Epithelial cell of prostate (primary cell): Measurements from ENCODE around the gene GAB4.
"Not testable (repeated sequence)": the region's sequence is repeated elsewhere in the genome, so short reads cannot be mapped to it uniquely, and the experiment has no call there.

Source experiments
- DNase-seq: peaks from one replicate; pipeline ENCODE4 v3.0.0-alpha.2; 2011; ENCODE audit warnings: low read depth, low spot score
- H3K27ac ChIP-seq: fragments of 450-650 bp; 2 replicates; pipeline ENCODE4 v1.5.1; 2017; ENCODE audit warnings: mild to moderate bottlenecking

Gene GAB4

DNA sequence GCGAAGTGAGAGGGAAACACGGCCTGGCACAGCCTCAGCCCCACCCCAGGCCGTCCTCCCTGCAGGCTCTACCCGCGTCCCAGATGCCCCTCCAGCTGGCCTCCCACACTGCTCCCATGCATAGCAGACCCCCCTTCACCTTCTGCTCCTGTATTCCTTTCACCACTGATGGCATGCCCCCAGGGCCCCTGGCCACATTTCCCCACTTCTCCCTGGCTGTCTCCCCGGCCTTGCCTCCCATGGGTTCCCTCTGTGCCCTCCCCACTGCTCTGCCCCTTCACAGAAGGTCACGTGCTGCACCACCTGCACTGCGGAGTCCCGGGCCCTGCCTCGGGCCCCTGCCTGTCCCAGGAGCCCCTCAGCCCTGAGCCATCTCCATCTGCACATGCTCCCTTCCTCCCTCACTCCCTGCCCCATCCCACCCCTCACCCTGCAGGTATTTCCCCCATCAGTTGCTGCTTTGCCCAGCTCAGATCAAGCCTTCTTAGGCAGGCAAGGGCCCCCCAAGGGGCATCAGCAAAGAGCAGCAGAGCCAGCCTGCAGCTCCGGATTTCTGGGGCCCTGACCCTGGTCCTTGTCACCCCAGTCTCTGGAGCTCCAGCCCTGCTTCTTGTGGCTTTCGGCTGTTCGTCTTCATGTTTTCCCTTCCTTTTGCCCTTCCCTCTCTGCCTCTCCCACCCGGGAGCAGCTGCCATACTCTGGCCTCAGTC lies 46.4 kb downstream of the GAB4 start:
- DNase-seq, result no peak
- no peak overlapping the region for H3K27ac ChIP-seq

DNA sequence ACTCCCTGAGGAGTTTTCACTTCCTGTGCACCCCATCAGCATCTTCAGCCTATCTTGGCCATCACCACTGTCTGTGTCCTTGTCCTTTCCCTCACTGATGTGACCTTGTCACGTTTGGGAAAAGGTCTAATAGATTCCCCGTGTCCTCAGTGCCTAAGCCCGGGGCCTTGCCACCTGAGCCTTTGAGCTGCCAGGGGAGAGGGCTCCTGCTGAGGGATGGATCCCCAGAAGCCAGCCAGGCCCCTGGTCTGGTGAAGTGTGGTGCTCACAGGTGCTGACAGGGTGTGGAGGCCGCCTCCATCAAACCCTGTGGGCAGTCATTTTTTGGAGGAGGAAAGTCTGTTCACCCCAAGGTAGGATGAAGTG lies 47.2 kb downstream of the GAB4 start:
- H3K27ac ChIP-seq, result no peak overlapping the region
- DNase-seq, result no peak

DNA sequence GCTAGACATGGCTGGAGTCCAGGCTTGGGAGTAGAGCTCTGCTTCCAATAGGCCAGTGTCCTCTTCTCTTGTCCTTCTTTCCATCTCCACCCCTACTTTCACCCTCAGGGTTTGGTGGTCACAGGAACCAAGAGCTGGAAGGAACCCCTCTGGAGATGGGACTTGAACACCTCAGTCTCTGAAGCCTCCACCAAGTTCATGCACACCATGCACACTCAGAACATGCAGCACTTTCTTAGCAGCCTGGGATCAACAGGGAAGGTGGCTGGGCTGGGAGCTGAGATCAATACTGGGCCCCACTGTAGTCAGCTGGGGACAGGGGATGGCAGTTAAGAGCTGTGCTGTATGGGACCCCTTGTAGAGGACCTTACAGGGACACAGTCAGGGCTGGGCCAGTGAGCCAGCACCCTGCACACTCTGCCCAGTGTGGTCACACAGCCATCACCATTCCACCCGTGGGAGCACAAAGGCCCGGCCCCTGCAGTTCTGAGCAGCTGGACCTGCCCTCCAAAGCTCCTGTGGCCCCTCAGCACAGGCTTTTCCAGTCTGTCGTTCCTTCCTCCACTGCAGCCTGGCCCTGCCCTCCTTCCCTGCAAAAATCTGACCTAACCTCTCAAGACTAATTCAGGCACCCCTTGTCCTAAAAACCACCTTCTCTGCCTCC lies 47.7 kb downstream of the GAB4 start:
- no peak overlapping the region for H3K27ac ChIP-seq
- DNase-seq, result no peak

DNA sequence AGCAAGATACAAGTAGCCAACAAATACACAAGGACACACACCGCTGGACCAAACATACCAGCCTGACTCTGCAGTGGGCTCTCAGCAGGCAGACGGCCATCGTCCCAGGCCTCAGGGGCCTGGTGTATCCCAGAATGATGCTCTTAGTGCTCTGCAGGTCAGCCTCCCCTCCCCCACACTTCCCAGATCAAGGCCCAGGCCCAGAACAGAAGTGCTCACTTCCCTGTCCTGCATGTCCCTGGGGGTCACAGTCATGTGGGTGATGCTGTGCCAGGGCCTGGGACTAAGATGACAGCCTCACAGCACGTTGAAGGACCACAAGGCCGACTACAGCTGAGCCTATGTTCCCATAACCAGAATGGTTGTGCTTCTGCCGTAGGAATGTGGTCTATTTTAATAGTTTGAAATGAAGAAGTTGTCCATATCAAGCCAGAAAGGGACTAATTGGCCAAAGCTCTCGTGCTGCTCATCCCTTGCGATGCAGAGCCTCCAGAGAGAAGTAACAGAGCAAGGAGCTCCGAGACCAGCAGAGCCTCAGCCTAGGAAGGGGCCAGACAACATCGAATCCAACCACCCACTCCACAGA lies 48.6 kb downstream of the GAB4 start:
- no peak for DNase-seq
- H3K27ac ChIP-seq, result no peak overlapping the region

DNA sequence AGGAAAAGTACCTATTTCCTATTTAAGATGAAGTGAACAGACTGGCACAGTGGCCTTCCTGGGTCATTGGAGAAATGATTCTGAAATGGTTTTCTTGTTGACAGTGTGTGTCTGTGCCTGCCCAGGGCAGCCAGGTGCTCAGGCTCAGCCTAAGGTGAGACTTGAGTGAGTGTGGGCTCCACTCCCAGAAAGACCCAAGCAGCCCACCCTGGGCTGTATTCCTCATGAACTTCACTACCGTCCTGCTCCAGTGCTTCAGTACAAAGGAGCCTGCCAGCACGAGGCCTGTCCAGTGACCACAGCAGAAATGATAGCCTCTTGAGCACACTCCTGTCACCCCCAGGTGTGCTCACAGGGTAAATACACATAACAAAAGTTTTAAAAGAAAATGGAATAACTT lies 49.5 kb downstream of the GAB4 start:
- no peak for DNase-seq
- no peak overlapping the region for H3K27ac ChIP-seq

DNA sequence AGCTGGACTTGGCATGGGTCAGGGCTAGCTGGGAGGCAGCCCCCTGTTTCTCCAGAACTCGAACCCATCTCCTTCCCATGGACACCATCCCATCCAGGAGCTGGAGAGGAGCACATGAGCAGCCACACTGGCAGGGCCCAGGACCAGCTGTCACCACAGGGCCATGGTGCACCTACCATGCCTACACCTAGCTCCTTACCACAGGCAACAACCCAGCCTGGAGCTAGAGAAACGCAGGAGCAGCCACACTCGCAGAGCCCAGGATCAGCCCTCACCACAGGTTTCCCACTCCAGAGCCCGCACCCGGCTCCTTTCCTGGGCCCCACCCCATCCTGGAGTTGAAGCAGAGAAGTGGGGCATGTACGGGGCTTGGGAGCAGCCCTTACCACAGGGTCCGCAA lies 50.2 kb downstream of the GAB4 start:
- H3K27ac ChIP-seq, result no peak overlapping the region
- no peak for DNase-seq

DNA sequence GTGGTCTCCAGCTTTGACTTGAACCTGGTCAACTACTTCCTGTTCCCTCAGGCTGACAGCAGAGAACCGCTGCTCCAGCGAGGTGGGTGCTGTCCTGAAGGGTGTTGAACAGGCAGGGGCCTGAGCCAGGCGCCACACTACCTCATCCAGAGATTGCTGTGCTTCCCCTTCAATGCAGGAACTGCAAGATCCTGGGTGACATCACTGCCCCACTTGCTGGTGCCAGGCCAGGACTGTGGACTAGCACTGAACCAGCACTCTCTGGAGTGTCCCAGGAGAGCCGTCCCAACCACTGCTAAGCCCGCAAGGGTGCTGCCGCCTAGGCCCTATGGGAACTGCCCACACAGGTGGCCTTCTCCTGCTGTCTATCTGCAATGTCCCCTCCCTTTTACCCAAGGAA lies 51.7 kb downstream of the GAB4 start:
- H3K27ac ChIP-seq, result no peak overlapping the region
- no peak for DNase-seq

DNA sequence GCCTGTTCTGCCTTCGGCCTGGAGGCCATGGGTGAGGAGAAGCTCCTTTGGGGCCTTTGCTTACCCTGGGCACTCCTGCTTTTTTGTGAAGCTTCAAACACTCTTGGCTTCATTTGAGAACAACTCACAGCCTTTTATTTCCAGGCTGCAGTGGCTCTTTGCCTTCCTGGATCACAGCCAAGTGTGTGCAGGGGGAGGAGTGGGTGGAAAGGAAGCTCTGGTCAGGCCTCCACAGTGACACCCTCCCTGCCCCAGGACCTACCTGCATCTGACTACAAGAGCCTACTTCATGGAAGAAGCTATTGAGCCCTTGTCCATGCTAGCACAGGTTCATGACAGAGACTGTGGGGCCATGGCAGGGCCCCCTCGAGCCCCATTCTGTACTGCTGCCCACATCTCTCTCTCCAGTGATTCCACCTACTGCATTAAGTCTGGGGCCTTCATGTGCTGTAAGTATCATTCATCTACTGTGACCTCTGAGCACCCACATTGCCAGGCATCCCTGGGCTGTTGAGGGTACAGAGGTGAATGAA lies 52.3 kb downstream of the GAB4 start:
- H3K27ac ChIP-seq, result no peak overlapping the region
- DNase-seq, result no peak

DNA sequence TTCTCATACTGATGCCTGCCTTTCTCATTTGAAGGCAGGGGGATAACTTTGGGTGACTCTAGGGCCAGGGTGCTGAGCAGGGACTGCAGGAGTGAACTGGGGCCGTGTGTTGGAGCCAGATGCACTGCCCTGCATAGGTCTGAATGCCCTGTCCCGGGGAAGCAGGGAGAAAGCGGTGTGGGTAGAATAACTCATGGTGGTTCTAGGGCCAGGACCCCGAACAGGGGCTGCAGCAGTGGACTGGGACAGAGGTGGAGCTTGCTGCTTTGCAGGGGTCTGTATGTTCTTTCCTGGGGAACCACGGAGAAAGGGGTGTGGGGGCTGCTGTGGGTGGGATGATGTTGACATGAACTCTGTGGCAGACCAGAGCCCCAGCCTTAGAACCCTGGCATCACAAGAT lies 52.9 kb downstream of the GAB4 start:
- no peak overlapping the region for H3K27ac ChIP-seq
- DNase-seq, result no peak

DNA sequence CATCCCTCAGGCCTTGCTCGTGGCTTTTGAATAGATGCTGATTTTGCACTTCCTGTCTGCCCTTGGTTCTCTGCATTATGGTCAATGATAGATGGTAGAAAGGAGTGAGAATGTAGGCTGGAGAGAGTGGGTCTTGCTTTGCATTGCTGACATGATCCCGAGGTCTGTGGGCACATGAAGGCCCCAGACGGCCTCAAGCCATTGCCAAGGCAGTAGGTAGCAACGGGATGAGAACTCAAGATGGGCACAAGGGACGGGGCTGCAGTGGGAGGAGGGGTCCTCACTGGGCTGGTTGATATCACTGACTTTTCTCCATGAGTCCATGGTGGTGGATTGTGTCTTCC lies 54.0 kb downstream of the GAB4 start:
- DNase-seq, result no peak
- H3K27ac ChIP-seq, result no peak overlapping the region

DNA sequence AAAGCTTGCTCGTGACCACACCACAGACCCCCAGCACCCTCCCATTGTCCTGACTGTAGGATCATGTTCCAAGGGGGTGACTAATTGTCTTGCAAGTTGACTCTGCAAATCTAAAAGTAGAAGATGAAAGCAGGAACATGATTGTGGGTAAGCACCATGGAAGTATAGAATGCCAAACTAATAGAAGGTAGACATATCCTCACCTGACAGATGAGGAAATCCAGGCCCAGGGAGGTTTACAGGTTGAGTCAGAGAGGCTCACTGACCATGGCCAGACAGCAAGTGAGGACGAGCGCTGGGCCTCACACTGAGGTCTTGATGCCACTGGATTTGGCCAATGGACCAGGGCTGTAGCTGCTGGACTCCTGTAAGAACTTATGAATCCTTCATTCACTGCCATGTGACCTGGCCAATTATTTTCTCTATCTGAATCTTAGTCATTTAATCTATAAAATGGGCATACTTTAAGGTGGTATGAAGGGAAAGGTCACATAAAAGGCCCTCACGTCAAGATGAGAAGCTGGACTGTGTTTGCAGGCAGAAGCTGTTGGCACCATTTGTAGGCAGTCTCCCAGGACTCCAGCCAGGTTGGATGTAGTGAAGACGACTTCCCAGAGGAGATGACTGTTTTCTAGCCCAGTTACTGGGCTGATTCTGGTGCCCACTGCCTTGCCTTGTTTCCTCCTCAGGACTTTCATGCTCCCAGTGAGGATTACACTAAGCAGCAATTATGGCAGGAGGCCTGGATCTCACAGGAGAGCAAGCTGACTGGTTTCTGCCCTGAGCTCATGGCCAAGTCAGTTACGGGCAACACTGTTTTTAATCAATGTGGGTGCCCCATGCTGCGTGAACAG lies 54.6 kb downstream of the GAB4 start:
- no peak overlapping the region for H3K27ac ChIP-seq
- DNase-seq, result no peak

DNA sequence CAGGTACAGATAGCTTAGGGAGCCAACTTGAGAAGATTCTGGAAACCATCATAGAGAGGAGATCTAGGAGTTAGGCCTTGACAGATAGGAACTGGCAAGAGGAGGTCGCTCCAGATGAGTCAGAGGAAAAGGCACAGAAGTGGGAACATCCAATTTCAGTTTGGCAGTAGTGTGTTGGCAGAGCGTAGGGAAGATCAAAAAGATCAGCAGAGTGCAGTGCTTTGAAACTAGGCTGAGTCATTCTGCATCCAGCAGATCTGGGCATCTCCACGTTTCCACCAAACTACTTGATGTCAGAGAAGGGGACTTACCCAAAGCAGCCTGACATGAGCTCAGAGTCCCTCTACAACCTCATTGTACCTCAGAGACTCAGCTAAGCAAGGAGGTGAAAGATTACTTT lies 58.5 kb downstream of the GAB4 start:
- no peak for DNase-seq
- H3K27ac ChIP-seq, result no peak overlapping the region

DNA sequence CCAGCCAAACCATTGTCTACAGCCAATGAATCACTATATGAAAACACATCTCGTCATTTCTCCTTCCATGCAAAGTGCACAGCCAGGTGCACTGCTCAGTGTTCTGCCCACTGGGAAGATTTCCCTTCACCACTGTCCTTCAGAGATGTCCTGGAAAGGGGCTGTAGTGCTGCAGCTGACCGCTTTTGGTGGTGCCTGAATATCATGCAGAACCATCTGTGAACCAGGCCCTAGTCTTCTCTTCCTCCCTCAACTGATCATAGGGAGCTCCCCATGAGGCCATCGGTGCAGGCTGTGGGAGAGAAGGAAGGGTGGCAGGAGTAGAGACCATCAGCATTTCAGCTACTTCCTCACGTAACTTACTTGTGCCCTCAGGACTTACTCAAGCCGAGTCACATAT lies 70.2 kb downstream of the GAB4 start:
- no peak overlapping the region for H3K27ac ChIP-seq
- DNase-seq, result no peak

DNA sequence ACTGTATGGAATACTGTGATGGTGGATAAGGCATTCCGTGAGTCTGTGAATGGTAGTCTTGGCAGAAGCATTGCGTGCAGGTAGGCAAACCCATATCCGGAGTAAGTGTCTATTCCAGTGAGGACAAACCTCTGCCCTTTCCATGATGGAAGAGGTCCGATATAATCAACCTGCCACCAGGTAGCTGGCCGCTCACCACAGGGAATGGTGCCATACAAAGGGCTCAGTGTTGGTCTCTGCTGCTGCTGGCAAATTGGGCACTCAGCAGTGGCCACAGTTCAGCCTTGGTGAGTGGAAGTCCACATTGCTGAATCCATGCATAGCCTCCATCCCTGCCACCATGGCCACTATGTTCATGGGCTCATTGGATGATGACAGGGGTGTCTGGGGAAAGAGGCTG lies 70.8 kb downstream of the GAB4 start:
- DNase-seq, H3K27ac ChIP-seq: not testable (repeated sequence)

DNA sequence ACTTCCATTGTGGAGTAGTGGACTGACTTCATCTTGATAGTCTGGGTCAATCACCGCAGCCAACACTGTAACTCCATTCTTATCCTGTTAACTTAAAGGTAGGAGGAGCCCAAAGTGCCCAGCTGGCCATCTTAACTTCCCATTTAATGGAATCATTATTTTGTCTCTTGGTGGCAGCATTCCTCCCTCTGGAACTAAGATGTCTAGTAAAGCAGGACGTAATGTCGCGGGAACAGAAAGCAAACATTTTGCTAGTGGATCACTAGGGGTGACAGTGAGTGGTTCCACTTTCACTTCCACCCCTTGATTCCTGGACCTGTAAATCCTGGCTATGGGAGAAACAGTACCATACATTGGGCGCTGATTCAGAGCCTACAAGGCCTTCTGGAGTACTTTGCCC lies 71.4 kb downstream of the GAB4 start:
- no peak for DNase-seq
- no peak overlapping the region for H3K27ac ChIP-seq

DNA sequence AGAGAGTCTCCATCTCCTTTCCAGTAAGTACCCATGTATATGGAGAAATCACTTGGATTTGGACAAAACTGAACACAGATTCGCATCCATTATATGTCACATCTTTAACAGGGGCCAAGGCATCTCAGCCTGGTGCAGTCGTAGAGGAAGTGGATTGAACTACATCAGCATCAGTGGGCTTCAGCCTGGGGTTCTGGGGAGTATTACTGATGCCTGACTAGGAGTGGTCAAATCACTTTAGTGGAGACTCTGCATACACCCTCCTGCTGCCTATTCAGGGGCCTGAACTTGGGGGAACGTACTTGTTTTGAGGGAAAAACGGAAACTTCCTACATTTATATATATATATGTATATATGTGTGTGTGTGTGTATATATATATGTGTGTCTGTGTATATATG lies 72.8 kb downstream of the GAB4 start:
- no peak overlapping the region for H3K27ac ChIP-seq
- DNase-seq, result no peak

DNA sequence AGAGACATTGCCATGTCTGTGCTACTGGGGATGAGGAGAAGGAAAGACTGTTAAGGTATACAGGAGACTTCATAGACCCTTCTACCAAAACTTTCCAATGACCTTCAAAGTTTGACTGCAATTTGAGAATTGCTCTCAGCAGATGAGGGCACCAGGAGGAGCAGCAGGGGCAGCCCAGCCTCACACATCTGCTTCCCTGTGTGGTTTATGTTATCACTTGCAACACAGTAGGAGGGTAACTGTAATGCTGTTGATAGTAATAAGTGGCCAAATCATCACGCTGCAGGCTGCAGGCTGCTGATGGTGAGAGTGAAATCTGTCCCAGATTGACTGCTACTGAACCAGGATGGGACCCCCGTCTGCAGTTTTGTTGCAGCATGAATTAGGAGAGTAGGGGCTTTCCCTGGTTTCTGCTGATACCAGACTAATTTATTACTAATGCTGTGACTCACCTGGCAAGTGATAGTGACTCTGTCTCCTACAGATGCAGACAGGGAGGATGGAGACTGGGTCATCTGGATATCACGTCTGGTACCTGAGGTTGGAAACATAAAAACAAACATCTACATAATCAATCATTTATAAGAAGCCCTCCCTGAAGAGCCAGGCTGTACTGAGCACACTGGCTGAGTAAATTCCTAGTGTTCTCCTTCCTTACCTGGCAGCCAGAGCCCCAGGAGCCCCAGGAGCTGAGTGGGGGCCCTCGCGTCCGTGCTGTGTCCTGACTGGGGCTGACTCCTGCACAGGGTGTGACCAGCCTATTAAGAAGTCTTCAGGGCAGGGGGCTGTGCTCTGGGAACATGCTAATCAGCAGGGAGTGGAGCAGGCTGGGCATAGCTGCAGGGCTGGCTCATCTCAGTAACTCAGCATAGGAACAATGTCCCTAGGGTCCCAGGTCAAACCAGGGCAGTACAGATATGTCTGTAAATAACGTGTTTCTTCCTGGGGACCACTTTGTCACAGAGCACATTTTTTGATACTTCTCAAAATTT lies 74.4 kb downstream of the GAB4 start:
- no peak for DNase-seq
- H3K27ac ChIP-seq, result no peak overlapping the region

DNA sequence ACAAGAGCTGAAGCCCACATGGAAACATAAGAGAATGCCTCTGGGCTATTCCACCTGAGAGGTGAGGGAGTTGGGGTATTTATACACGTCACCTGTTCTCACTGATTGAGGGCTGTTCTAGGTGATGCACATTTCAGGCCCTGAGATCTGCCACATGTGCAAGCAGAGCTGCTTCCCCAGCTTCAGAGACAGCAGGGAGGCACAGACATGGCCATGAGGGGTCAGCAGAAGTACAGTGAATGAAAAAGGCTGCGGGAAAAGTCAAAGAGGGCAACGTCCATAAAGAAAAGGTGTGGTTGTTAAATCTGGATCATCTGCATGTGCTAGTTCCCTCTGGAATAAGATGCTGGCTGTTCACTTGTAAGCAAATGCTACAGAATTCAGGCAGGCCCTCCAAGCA lies 75.4 kb downstream of the GAB4 start:
- no peak for DNase-seq
- H3K27ac ChIP-seq, result no peak overlapping the region

DNA sequence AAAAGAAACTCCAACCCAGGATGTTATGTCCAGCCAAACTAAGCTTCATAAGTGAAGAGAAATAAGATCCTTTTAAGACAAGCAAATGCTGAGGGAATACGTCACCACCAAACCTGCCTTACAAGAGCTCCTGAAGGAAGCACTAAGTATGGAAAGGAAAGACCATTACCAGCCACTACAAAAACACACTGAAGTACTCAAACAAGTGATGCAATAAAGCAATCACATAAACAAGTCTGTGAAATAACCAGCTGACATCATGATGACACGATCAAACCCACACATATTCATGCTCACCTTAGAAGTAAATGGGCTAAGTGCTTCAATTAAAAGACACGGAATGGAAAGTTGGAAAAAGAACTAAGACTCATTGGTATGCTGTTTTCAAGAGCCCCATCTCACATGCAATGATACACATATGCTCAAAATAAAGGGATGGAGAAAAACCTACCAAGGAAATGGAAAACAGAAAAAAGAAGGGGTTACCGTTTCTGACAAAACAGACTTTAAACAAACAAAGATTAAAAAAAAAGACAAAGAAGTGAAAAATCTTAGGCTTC lies 82.5 kb downstream of the GAB4 start:
- H3K27ac ChIP-seq, result no peak overlapping the region
- DNase-seq, result no peak
